Gastrocnemius medialis (tissue), 4 donors: ENCODE results near the gene GAP43. TPM values are rescaled to one million over a fixed set of nuclear protein-coding genes. Genes with fewer than 3 reads are reported as not detected.

Experiments used
- ATAC-seq, 2 donors: fragments of 150-250 bp; one replicate each; pipeline ENCODE4 v1.9.1; 2016
- DNase-seq, 2 donors: peaks; one replicate each; pipeline ENCODE4 v3.0.0-alpha.2; 2019
- H3K27ac ChIP-seq, 4 donors: fragments of 200-600 bp; sonication (generic); 1 replicate in 1 of 4; 2 replicates in 3 of 4; pipeline ENCODE4 v1.5.1; 2016 to 2018; ENCODE audit warnings: mild to moderate bottlenecking in 2 of 4, moderate library complexity in 1 of 4
- H3K27me3 ChIP-seq, 3 donors: fragments of 200-600 bp; sonication (generic) in 2 of 3; 1 replicate in 1 of 3; 2 replicates in 2 of 3; pipeline versions ENCODE4 v1.5.1 to v1.6.0; 2016 to 2019; ENCODE audit warnings: mild to moderate bottlenecking in 1 of 3, moderate library complexity in 1 of 3
- H3K36me3 ChIP-seq, 2 donors: fragments of 200-600 bp; sonication (generic) in 1 of 2; one replicate each; pipeline ENCODE4 v1.5.1; 2017 to 2018
- H3K4me1 ChIP-seq, 2 donors: fragments of 200-600 bp; sonication (generic) in 1 of 2; one replicate each; pipeline ENCODE4 v1.5.1; 2016 to 2017; ENCODE audit warnings: mild to moderate bottlenecking in 2 of 2
- H3K4me3 ChIP-seq, 4 donors: fragments of 200-600 bp; sonication (generic) in 3 of 4; 1 replicate in 1 of 4; 2 replicates in 3 of 4; pipeline ENCODE4 v1.5.1; 2016 to 2019; ENCODE audit warnings: mild to moderate bottlenecking in 2 of 4
- H3K9me3 ChIP-seq, 3 donors: fragments of 200-600 bp; sonication (generic) in 2 of 3; 1 replicate in 1 of 3; 2 replicates in 2 of 3; pipeline ENCODE4 v1.5.1; 2016 to 2019
- POLR2A ChIP-seq, 2 donors: fragments of 450-650 bp; IDR thresholded peaks; one replicate each; pipeline ENCODE4 v1.6.1; 2017; ENCODE audit warnings: antibody characterized with exemption in 2 of 2, mild to moderate bottlenecking in 2 of 2, moderate library complexity in 2 of 2
- in situ Hi-C, 4 donors: fragments of 200-750 bp; cut with MboI; loops; one replicate each; pipeline versions ENCODE4 v1.15.0 to v1.8.0; 2017; ENCODE audit warnings: low sequenced_read_pairs in 4 of 4
- intact Hi-C: fragments of 100-400 bp; cut with DNase I; formaldehyde crosslinking; loops from one replicate; pipeline ENCODE4 v1.15.1; 2023; ENCODE audit warnings: low total_unique reads
- total RNA-seq, 4 donors: library from RNA; depleted of rRNA; stranded (reverse); fragments of >200 nt; gene quantifications; one replicate each; pipeline versions ENCODE4 v1.1.0 to v1.2.3, GENCODE V29; 2016
- TF ChIP-seq, protein P1 (sequence below), 5 experiments: fragments of 450-650 bp in 3 of 5; fragments of 200-600 bp in 2 of 5; sonication (generic) in 2 of 5; IDR thresholded peaks in 4 of 5; conservative IDR thresholded peaks in 1 of 5; 1 replicate in 4 of 5; 2 replicates in 1 of 5; pipeline ENCODE4 v1.5.1; 2016 to 2019; ENCODE audit warnings: antibody characterized with exemption in 5 of 5, mild to moderate bottlenecking in 3 of 5, moderate library complexity in 3 of 5

GAP43 gene
- total RNA-seq, 4 donors from 2014 or later = 0.20 TPM; not detected in 3

DNA sequence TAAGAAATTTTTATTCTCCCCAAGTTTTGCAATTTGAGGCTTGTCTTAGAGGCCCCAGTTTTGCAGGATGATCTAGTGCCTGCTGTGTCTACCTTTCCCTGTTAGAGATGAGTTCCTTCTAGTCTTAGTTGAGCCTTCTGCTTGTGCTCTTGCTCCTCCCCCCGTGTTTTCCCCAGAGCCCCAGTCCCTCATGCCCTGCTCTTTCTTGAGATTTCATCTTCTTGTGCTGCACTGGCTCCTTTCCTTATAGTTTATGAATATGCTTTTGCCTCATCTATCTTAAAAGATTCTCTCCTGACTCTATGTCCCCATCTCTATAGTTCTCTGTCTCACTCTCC lies 4.7 kb downstream of the GAP43 start:
- peaks cover 5 to 12% (median 11%) of the 10 kb centered on the region in 3 donors for H3K27me3 ChIP-seq
- H3K9me3 ChIP-seq = no peaks in the 10 kb centered on the region
- no peaks in the 10 kb centered on the region for H3K36me3 ChIP-seq
- no peak overlapping the region for H3K27ac ChIP-seq
- in situ Hi-C loops (no loop called here), intact Hi-C loops (no loop called here)
- DNase-seq = no peak
- H3K4me3 ChIP-seq = no peak overlapping the region
- peaks cover 4 to 5% of the 10 kb centered on the region in 2 donors for H3K4me1 ChIP-seq
- ATAC-seq = no peak
- TF ChIP-seq, protein P1, sequence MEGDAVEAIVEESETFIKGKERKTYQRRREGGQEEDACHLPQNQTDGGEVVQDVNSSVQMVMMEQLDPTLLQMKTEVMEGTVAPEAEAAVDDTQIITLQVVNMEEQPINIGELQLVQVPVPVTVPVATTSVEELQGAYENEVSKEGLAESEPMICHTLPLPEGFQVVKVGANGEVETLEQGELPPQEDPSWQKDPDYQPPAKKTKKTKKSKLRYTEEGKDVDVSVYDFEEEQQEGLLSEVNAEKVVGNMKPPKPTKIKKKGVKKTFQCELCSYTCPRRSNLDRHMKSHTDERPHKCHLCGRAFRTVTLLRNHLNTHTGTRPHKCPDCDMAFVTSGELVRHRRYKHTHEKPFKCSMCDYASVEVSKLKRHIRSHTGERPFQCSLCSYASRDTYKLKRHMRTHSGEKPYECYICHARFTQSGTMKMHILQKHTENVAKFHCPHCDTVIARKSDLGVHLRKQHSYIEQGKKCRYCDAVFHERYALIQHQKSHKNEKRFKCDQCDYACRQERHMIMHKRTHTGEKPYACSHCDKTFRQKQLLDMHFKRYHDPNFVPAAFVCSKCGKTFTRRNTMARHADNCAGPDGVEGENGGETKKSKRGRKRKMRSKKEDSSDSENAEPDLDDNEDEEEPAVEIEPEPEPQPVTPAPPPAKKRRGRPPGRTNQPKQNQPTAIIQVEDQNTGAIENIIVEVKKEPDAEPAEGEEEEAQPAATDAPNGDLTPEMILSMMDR (IDR thresholded peaks at IDR 0.05 in 4 of 5, conservative IDR thresholded peaks at IDR 0.05 in 1 of 5) = no peak
- TF ChIP-seq POLR2A (IDR thresholded peaks at IDR 0.05) = no peak

DNA sequence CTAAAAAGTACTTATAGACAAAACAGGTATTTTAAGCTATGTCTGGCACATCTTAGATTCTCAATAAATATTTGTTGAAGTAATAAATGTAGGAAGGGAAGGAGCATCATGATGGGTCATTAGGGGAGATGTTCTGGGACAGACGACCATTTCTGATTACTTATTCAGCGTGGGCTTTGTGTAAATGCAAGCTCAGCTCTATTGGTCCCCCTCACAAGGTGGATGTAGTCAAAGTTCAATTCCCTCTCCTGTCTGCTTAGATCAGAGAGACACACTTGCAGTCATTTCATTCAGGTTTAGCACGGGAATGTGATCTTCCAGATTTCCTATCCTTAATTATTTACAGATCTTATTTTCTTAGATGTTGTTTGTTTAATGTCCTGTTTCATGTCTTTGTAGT lies 7.5 kb downstream of the GAP43 start:
- Histone ChIP-seq H3K4me3 (no peak overlapping the region), H3K4me1 (no peaks in the 10 kb centered on the region), H3K27me3 (peaks cover 0 to 4% (median 0%) of the 10 kb centered on the region in 3 donors), H3K36me3 (no peaks in the 10 kb centered on the region), H3K27ac (no peak overlapping the region), H3K9me3 (no peaks in the 10 kb centered on the region)
- DNase-seq (no peak), ATAC-seq (no peak)
- intact Hi-C loops = no loop called here
- no peak for TF ChIP-seq POLR2A (IDR thresholded peaks at IDR 0.05)
- TF ChIP-seq, protein P1 (IDR thresholded peaks at IDR 0.05 in 4 of 5, conservative IDR thresholded peaks at IDR 0.05 in 1 of 5) = no peak
- in situ Hi-C loops = no loop called here

DNA sequence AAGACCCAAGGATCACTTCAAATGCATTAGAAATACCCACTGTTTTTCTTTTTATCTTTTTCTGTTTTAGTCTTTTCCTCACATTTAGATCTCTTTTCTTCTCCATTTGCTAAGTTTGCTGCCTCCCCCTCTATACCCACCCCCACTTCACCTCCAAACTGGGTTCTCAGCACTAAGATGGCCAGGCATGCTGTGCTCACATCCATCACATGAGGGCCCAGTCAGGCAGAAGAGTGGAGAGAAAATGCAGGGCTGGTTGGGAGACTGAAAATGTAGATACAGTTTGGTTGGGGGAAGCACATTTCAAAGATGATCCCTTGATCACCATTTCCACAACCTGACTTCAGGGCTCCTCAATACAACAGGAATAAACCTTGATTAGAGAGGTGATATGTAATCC lies 8.7 kb downstream of the GAP43 start:
- TF ChIP-seq, protein P1 (IDR thresholded peaks at IDR 0.05 in 4 of 5, conservative IDR thresholded peaks at IDR 0.05 in 1 of 5) = no peak
- TF ChIP-seq POLR2A (IDR thresholded peaks at IDR 0.05) = no peak
- ATAC-seq (no peak), DNase-seq (no peak)

DNA sequence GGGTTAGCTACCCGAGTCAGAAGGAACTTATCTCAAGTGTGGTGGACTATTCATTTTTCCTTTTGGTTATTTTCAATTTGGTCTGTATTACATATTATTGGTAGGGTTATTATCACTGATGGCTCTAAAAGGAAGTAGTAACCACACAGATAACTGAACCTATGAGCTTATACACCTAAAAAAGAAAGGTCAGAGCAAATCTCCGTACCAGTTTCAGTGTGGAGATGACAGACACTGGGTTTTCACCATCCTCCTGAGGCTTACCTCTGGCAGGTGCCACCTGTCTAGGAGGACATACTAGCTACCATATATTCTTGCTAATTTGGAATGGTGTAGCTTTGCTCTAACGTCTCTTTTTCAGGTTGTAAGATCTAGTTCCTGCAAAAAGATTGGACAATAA lies 10.2 kb downstream of the GAP43 start:
- TF ChIP-seq, protein P1 (IDR thresholded peaks at IDR 0.05 in 4 of 5, conservative IDR thresholded peaks at IDR 0.05 in 1 of 5) = no peak
- TF ChIP-seq POLR2A (IDR thresholded peaks at IDR 0.05) = no peak
- no peaks in the 10 kb centered on the region for H3K36me3 ChIP-seq
- in situ Hi-C loops (no loop called here), intact Hi-C loops (no loop called here)
- H3K27me3 ChIP-seq = no peaks in the 10 kb centered on the region
- no peaks in the 10 kb centered on the region for H3K9me3 ChIP-seq
- no peak for ATAC-seq
- no peak for DNase-seq
- H3K27ac ChIP-seq = no peak overlapping the region
- no peaks in the 10 kb centered on the region for H3K4me1 ChIP-seq
- no peak overlapping the region for H3K4me3 ChIP-seq

More for the DNA sequence above, 8.7 kb downstream of the GAP43 start:
- in situ Hi-C loops (no loop called here), intact Hi-C loops (no loop called here)
- Histone ChIP-seq H3K27me3 (no peaks in the 10 kb centered on the region), H3K4me3 (no peak overlapping the region), H3K9me3 (no peaks in the 10 kb centered on the region), H3K27ac (no peak overlapping the region), H3K4me1 (no peaks in the 10 kb centered on the region), H3K36me3 (no peaks in the 10 kb centered on the region)

DNA sequence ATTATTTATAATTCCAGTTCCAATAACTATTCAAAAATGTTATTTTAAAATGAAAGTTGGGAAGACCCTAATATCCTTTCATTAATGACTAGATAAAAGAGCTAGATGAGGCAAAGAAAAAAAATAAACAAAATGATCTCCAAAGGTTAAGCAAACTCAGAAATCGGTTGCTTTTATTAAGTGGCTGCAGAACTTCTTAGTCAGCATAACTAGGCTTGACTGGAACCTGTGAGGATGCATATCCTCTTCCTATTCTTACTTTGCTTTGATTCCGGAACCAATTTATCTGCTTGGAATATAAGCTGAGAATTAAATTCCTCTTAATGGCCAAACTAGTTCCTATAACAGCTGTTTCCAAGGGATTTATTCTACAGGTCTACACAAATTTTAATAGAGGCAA lies 10.7 kb downstream of the GAP43 start:
- in situ Hi-C loops = no loop called here
- ATAC-seq = no peak
- intact Hi-C loops = no loop called here

More for the DNA sequence above, 10.7 kb downstream of the GAP43 start:
- no peaks in the 10 kb centered on the region for H3K27me3 ChIP-seq
- H3K4me1 ChIP-seq = no peaks in the 10 kb centered on the region
- H3K4me3 ChIP-seq = no peak overlapping the region
- no peaks in the 10 kb centered on the region for H3K9me3 ChIP-seq
- H3K36me3 ChIP-seq = no peaks in the 10 kb centered on the region
- TF ChIP-seq, protein P1 (IDR thresholded peaks at IDR 0.05 in 4 of 5, conservative IDR thresholded peaks at IDR 0.05 in 1 of 5) = no peak
- no peak for TF ChIP-seq POLR2A (IDR thresholded peaks at IDR 0.05)
- H3K27ac ChIP-seq = no peak overlapping the region
- DNase-seq = no peak
